COR-L47 (cell line): ENCODE data around the gene TOP2A.

Experiments used
- DNase-seq: peaks from one replicate; lab custom pipeline; 2025; lab: John Stamatoyannopoulos, UW

Gene TOP2A

DNA sequence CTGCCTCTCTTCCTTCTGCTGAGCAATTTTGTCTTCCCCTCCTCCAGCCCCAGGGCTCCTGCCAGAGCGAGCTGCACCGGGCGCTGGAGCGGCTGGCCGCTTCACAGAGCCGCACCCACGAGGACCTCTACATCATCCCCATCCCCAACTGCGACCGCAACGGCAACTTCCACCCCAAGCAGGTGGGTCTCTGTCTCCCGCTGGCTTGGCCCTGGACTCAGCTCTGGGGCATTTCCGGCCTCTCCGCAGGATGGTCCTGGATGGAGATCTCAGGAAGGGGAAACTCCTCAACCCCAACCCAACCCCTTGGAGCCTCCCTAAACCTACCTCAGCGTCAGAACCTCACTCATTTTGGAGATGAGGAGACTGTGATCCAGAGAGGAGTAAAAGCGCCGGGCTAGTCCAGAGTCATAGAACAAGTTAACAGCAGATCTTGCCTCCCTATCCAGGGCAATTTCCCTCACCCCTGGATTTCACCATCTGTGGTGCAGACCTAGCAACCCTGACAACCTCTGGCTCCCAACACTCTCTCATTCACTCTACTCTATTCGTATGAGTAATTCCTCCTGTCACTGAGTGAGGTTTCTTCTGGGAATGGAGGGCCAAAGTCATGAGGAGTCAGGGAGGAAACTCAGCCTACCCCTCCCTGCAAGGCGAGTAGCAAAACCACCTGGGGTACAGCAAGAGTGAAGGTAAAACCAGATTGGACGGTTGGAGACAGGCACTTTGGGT is 36.4 kb upstream of the TOP2A start:
- DNase-seq: no peak

DNA sequence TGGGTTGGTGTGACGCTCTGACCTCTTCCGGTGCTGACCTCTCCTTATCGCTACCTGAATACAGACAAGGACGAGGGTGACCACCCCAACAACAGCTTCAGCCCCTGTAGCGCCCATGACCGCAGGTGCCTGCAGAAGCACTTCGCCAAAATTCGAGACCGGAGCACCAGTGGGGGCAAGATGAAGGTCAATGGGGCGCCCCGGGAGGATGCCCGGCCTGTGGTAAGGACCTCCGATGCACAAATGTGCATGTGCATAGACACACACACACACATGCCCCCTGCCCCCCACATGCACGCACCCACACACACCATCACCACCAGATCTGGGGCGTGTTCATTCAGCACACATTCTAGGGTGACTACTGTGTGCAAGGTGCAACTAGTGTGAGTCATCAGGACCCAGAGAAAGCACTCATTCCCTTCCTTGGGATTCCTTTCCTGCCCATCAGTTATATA is 35.3 kb upstream of the TOP2A start:
- DNase-seq: no peak

GRCh38 chr17:40452216-40452787 is 34.6 kb upstream of the TOP2A start:
- DNase-seq: no peak

DNA sequence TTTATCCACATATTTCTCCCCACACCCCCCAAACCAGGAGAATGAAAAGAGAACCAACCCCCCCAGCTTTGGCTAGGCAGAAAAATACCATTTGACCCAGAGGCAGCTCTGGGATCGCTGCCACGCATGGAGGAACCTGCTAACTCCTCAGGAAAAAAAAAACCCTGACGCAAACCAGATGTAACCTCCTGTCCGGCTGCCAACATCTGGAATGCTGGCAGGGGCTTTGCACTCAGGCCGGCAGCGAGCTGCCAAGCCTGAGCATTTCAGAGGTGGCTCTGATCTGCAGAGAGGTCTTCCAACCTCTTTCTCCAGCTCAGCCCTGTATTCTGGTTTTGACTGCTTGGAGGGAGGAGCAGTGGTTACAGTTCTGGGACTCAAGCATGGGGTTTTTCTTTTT is 33.7 kb upstream of the TOP2A start:
- no peak for DNase-seq

DNA sequence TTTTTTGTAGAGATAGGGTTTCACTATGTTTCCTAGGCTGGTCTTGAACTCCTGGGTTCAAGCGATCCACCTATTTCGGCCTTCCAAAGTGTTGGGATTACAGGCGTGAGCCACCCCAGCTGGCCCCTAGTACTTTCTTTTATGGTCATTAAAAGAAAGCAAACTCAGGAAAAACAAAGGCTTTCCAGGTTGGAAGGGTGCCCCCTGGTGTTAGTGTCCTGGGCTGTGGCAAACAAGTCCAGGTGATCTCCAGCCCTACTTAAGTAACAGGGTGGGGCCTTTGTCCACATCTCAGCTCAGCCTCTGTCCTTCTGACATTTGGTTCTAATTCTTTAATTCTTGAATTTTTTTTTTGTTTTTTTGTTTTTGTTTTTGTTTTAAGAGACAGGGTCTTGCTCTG is 32.5 kb upstream of the TOP2A start:
- DNase-seq: no peak

DNA sequence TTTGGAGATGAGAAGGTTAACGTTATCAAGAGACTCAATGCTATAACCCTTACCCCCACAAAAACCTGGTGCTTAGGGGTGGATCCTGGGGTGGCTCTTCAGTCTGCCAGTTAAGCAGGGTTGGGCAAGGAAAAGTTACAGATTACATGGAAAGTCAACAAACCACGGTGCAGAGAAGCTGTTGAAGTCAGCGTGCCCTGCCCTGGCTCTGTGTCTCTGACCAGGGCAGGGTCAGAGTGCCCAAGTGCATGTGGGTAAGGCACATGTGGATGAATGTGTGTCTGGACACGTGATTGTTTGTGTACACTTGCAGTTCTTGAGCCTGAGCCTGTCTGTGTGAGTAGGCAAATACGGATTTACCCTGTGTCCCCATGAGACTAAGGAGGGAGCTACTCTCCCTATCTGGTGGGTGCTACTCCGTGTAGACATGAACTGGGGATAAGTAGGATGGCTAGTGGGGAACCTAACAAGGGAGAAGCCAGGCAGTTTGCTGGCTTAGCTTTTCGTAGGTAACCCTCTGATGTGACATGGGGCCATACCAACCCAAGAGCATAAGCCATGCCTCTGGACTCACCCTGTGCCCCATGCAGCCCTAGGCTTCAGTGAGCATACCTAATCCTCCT is 31.1 kb upstream of the TOP2A start:
- DNase-seq: no peak

- no peak for DNase-seq
These were observed 30.5 kb upstream of the TOP2A start for GRCh38 chr17:40448213-40448638.

DNA sequence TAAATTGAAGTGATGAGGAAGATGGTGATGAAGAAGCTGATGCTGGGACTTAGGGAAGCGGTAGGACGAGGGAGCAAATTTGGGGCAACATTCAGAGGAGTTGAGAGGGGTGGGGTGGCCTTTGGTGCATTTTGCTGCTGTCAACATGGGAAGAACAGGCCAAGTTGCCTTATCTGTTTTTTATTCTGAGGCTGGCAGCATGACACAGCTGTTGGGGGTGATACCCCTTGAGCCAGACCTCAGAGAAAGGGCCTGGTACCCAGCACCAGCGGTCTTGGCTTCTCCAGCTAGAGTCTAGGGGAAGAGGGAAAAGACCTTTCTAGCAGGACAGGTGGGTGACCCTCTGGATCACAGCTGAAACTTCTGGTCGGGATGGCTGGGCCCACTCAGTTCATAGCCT is 30.1 kb upstream of the TOP2A start:
- no peak for DNase-seq

DNA sequence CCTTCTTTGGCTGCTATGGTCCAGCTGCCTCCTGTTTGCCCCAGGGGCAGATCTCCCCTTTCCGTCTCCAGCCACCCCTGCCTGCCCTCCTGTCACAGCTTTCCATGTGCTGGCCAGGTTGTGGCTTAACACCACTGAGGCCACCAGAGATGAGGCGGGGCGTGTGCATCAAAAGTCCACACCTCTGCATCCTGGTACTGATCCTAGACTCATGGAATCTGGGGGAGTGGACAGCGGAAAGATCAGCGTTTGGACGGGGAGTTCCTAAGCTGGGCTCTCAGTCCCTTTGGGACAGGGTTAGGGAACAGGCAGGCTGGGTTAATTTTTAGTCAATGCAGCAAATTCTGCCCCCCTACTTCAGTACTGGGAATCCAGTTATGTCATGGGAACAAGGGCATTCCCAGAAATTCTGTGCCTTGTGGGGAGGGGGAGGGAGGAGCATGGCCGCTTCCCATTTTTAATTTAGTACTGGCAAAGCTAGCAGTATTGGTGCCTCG is 29.5 kb upstream of the TOP2A start:
- DNase-seq: no peak

GRCh38 chr17:40445751-40446468 is 28.2 kb upstream of the TOP2A start:
- no peak for DNase-seq

DNA sequence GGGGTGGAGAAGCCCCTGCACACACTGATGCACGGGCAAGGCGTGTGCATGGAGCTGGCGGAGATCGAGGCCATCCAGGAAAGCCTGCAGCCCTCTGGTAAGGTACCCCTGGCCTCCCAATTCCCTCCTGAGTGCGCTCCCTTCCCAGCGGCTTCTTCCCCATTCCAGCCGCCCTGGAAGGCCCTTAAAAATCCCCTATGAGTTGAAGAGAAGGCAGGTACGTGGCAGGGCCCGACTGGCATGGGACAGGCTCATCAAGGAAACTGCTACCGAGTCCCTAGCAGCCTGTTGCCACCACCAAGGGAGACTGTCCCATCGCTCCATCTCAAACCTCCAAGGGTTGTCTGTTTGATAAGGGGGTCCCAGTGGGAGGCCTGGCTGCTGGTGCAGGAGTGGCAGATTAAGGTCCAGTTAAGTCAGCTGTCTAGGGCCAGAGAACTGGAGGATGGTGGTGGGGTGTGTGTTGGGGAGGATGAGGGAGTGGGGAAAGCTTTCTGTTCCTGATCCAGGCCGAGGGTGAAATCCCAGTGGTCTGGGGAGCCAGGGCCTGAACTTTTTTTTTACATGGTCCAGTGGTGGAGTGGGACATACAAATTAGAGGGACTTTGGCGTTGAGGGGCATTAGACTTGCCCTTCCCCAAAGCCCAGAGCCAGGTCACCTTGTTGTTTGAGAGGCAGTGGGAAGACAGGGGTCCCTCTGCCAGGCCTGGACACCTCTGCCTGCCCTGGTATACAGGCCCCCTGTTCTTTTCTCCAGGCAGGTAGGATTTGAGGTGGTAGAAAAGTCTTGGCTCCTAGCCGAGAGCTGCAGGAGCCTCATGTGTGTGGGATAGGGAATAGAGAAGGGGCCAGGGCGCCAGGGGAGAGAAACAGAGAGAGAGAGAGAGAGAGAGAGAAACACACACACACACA is 26.5 kb upstream of the TOP2A start:
- no peak for DNase-seq

DNA sequence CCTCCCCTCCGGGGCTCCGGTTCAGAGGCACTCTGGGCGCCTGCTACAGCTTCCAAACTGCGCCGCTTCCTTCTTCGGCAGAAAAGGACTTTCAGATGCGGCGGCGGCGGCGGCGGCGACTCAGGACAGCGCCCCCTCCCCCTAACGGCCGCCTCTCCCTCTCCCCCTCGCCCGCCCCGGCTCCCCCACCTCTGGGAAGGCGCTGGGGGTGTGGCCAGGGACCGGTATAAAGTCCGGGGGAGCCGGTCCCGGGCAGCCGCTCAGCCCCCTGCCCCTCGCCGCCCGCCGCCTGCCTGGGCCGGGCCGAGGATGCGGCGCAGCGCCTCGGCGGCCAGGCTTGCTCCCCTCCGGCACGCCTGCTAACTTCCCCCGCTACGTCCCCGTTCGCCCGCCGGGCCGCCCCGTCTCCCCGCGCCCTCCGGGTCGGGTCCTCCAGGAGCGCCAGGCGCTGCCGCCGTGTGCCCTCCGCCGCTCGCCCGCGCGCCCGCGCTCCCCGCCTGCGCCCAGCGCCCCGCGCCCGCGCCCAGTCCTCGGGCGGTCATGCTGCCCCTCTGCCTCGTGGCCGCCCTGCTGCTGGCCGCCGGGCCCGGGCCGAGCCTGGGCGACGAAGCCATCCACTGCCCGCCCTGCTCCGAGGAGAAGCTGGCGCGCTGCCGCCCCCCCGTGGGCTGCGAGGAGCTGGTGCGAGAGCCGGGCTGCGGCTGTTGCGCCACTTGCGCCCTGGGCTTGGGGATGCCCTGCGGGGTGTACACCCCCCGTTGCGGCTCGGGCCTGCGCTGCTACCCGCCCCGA is 25.7 kb upstream of the TOP2A start, which contains the start of gene IGFBP4:
Gene IGFBP4 (plus strand): TSS at position 255 of the 792 bp plus-strand sequence. CDS start 286 bp downstream, at position 541.
- DNase-seq: peak; percentile 76

DNA sequence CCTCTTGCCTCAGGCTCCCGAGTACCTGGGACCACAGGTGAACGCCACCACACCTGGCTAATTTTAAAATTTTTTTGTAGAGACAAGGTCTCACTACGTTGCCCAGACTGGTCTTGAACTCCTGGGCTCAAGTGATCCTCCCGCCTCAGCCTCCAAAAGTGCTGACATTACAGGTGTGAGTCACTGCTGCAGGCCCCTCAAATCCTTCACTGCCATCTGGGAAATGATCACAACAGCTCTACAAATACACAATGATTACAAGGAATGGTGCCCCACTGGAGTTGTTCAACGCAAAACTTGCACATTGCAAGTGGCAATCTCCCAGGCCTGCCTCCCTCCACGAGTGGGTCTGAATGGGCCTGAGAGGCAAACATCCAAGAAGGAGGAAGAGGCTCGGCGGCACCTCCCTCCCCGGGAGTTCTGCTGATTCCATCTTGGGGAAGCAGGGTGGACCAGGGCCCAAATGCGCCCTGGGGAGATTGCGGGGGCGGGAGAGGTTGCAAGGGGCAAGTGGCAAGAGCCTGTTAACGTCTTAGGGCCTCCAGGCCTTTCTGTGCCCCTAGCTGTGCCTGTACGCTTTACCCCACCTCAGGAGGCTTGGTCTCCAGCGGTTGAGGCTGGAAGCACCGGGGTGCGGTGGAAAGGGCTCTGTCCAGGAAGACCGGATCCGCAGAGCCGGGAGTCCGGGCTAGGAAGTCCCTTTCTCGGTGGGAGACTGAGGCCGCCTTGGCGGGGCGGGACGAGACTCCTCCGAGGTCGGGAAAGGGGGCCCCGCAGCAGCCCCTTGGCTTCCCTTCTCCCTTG is 24.9 kb upstream of the TOP2A start:
- DNase-seq: no peak

DNA sequence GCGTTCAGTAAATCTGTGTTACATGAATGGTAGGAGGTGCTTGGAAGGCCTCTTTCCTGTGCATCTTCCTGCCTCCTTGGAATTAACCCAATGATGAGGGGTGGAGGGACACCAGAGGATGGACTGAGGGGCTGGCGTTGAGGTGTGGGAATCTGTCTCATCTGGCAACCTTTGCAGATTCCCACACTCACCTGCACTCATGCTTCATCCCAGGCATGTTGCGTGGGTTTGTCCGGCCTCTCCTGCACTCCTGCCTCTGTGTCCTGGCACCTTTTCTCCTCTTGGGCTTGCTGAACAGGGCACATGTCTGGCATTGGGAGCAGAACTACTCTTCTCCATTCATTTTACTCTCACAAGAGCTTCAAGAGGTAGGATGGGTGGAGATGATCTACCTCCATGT is 22.5 kb upstream of the TOP2A start:
- DNase-seq: no peak

DNA sequence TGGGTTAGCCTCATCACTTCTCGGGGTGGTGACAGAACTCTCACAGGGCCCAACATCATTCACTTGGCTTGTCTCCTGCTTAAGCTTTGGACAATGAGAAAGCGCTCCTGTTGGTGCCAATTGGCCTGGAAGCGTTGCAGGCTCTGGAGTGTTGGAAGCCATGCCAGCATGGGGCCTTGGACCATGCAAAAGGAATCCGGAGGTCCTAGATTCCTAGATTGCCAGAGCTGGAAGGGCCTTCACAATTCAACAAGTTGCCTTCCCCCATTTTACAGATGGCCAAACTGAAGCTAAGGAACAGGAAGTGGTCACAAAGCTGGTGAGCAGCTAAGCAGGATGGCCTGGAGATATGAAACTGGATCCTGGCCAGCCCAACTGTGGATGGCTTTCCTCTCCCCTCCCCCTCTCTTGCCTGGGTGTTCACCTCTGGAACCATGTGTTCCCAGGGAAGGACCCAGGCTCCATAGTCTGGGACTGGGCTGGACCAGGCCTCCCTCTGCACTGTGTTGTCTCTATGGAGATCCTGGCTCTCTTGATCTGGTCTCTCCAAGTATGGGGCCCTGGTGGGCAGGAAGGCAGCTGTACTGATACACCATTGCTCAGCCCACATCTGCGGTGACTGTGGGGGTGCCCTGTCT is 19.5 kb upstream of the TOP2A start:
- no peak for DNase-seq

DNA sequence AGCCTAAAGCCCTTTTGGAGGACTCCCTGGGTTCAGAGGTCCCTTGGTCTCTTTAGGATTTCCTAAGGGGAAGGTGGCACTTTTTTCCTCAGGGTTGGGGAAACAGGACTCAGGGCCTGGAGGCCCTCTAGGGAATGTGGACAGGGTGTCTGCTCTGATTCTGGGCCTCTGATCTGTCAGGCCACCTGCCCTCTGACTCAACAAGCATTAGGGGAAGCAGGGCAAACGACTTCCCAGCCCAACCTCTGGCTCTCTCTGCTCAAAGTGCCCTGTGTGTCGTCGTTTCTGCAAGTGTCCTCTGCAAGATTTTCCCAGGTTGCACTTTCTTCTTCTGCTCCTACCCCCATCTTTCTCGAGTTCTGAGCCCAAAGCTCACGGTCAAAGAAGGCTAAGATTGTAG is 18.9 kb upstream of the TOP2A start:
- DNase-seq: no peak

DNA sequence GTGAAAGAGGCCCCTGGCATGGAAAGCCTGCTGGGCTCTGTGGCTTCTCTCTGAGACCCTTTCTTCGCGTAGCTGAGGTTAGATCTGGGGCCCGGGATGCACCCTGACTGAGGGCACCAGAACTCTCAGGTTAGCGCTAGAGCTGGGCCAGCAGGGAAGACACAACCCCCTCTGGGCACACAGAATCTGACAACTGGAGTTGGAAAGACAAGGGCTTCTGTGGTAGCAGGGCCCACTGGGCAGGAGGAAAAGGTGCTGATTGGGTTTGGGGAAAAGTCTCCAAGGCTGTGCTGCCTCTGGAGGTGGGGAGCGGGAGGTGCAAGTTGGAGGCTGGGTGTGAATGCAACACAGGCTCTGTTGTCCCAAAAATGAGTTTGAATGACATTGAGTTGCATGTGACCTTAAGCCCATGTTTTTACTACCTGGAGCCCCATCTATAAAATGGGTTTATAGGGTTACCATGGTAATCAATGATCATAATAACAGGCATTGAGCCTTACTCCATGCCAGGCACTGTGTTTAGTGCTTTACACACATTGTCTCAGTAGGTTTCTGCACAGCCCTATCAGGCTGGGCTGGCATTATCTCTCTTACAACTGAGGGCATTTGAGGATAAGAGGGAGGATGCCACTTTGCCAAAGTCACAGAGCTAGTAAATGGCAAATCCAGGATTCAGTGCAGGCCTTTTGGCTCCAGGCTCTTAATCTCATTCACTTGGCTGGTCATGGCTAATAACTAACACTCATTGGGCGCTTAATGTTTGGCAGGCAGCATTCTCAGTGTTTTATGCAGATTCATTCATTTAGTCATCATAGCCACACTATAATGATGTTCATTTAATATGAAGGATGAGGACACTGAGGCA is 16.1 kb upstream of the TOP2A start:
- DNase-seq: no peak

DNA sequence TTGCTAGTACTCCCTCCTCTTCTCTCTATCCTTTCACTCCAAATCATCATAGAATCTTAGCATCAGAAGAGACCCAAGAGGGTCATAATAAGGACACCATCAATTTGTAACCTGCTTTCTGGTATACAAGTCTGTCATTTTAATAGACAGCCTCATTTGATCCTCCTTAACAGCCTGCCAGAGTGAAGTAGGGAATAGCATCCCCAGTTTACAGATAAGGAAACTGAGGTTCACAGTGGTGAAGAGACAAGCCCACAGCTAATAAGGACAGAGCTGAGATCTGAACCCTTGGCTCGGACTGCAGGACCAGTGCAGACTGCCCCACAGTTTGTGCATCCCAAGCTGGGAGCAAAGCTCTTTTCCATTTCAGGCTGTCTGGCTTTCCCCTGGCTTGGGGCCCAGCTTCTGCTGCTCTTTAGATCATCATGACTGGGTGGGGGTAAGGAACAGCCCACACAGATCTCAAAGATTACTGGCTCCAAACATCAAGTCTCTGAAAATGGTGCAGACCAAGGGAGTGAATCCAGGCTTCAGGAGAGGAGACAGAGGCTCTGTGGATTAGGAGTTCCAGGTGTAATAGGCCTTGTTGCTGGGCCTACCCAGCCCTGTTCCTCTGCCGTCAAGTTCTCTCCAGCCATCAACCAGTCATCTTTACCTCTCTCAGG is 15.3 kb upstream of the TOP2A start:
- no peak for DNase-seq
